NB4 (cell line): ENCODE data around the gene SH2B3.

ENCODE experiments used
- CTCF ChIP-seq: IDR thresholded peaks from one replicate; pipeline ENCODE4 v1.5.1; 2012; ENCODE audit warnings: low read depth, low read length
- POLR2A ChIP-seq: IDR thresholded peaks from 2 replicates; pipeline ENCODE4 v1.6.1; 2011; ENCODE audit warnings: mild to moderate bottlenecking; ENCODE audit not compliant: insufficient read length; ENCODE audit errors: extremely low read depth

DNA sequence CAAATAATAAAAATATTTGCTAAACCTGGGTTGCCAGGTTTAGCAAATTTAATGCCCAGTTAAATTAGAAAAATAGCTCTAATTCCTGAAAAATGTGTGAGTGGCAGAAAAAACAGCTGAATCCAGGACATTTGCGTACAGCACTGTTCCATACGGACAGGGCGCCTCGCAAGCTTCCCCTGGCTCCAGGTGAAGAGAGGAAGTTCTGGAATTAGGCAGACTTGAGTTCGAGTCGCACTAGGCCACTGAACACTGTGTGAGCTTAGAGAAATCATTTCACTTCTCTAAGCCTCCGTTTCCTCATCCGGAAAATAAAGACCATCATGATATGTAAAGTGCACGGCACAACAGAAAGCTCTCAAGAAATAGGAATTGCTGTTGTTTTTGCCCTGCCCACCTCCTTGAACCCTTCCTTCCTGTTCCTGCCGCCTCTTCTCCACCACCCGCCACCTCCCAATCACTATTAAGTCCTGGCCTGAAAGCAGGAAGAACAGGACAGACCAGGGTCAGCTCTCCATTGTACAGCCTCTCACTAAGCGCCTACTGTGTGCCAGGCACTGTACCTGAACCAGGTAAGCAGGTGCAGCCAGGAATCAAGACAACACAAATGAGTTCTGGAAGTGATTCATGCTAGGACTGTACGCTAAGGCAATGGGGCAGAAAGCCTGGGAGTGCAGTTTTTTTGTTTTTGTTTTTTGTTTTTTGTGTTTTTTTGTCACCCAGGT is 36.1 kb upstream of the SH2B3 start:
- TF ChIP-seq POLR2A (no peak), CTCF (no peak)
